K562 (cell line): ENCODE results near the gene TADA2A. TPM values are rescaled to one million over a fixed set of nuclear protein-coding genes. Genes with fewer than 3 reads are reported as not detected.
A peak's percentile ranks its signal among the peaks of the same experiment; 100 is the strongest.

Experiments
- CCNT2 ChIP-seq: IDR thresholded peaks from 2 replicates; pipeline ENCODE4 v1.6.1; 2011; ENCODE audit warnings: borderline replicate concordance, low read depth, mild to moderate bottlenecking, moderate library complexity, mixed read lengths, low read length; ENCODE audit not compliant: insufficient read length; ENCODE audit errors: extremely low read depth
- ELF2 ChIP-seq: fragments of 250-450 bp; sonication (Bioruptor Pico); IDR thresholded peaks from 2 replicates; pipeline ENCODE4 v1.5.0; 2021; ENCODE audit warnings: mild to moderate bottlenecking
- IFI16 ChIP-seq: fragments of 250-450 bp; sonication (Bioruptor Pico); IDR thresholded peaks from 2 replicates; pipeline ENCODE4 v2.1.2; 2022; ENCODE audit warnings: mild to moderate bottlenecking, inconsistent platforms
- KAT8 ChIP-seq: fragments of 450-650 bp; IDR thresholded peaks from 2 replicates; pipeline ENCODE4 v1.6.1; 2016; ENCODE audit warnings: low read depth, mild to moderate bottlenecking
- LARP7 ChIP-seq: fragments of 450-650 bp; IDR thresholded peaks from 2 replicates; pipeline ENCODE4 v1.6.1; 2016
- MAFF ChIP-seq: IDR thresholded peaks from 2 replicates; pipeline ENCODE4 v1.6.1; 2012; ENCODE audit warnings: low read length, improper control_type of control experiment
- NFYB ChIP-seq: IDR thresholded peaks from 2 replicates; pipeline ENCODE4 v1.6.1; 2011; ENCODE audit warnings: mild to moderate bottlenecking, moderate library complexity; ENCODE audit not compliant: insufficient read length; ENCODE audit errors: extremely low read depth
- POLR2AphosphoS5 ChIP-seq: IDR thresholded peaks from 2 replicates; pipeline ENCODE4 v1.6.1; 2011; ENCODE audit warnings: mild to moderate bottlenecking, low read depth, low read length, moderate library complexity; ENCODE audit not compliant: control insufficient read depth, insufficient read depth
- PREB ChIP-seq: sonication (generic); formaldehyde crosslinking; IDR thresholded peaks from 2 replicates; pipeline ENCODE4 v1.8.1; 2023; ENCODE audit warnings: mild to moderate bottlenecking, missing genetic modification reagents
- ZBTB2 ChIP-seq: fragments of 450-650 bp; IDR thresholded peaks from 2 replicates; pipeline ENCODE4 v1.6.1; 2016; ENCODE audit warnings: antibody characterized with exemption
- ZC3H8 ChIP-seq: fragments of 450-650 bp; IDR thresholded peaks from 2 replicates; pipeline ENCODE4 v1.6.1; 2017
- ZNF395 ChIP-seq: fragments of 200-800 bp; sonication (Bioruptor generic); IDR thresholded peaks from 2 replicates; pipeline ENCODE4 v1.6.1; 2017; ENCODE audit warnings: missing genetic modification characterization, missing compliant biosample characterization
- ZNF57 ChIP-seq: fragments of 450-650 bp; formaldehyde crosslinking; IDR thresholded peaks from 2 replicates; pipeline ENCODE4 v1.4.0; 2020; ENCODE audit warnings: mild to moderate bottlenecking, moderate library complexity
- ZNF589 ChIP-seq: fragments of 200-800 bp; sonication (Bioruptor generic); IDR thresholded peaks from 2 replicates; pipeline ENCODE4 v1.6.1; 2016; ENCODE audit warnings: low read depth, missing genetic modification characterization, missing compliant biosample characterization
- ZNF766 ChIP-seq: fragments of 200-800 bp; sonication (Bioruptor generic); conservative IDR thresholded peaks from 2 replicates; pipeline ENCODE4 v1.6.1; 2016; ENCODE audit warnings: missing genetic modification characterization, missing compliant biosample characterization
- polyA plus RNA-seq, 8 experiments: library from polyadenylated mRNA; depleted of rRNA in 4 of 8; stranded (reverse) in 5 of 8; unstranded in 3 of 8; fragments of >200 nt; fragmentation: Nextera tagmentation in 2 of 8; fragmentation: Illumina TruSeq in 1 of 8; extraction: Ambion mirVana in 2 of 8; extraction: Trizol in 1 of 8; gene quantifications; 2 replicates each; pipeline versions ENCODE4 v1.2.1 to v1.2.3, GENCODE V29; 2011 to 2014; ENCODE audit warnings: inconsistent platforms in 1 of 8, missing spikeins in 1 of 8
- total RNA-seq, 7 experiments: library from RNA; depleted of rRNA in 6 of 7; stranded (reverse); fragments of >200 nt in 6 of 7; fragmentation: Illumina TruSeq in 2 of 7; extraction: Trizol in 2 of 7; gene quantifications; 2 replicates each; pipeline versions ENCODE4 v1.2.1 to v1.2.3, GENCODE V29; 2011 to 2021; ENCODE audit warnings: low replicate concordance in 1 of 7
- TF ChIP-seq, protein P1 (sequence below): fragments of 450-650 bp; IDR thresholded peaks from 2 replicates; pipeline ENCODE4 v1.6.1; 2017; ENCODE audit warnings: antibody characterized with exemption
- TF ChIP-seq, protein P2 (sequence below): fragments of 250-450 bp; sonication (Bioruptor Pico); IDR thresholded peaks from 2 replicates; pipeline ENCODE4 v1.4.0; 2020; ENCODE audit warnings: mild to moderate bottlenecking, moderate library complexity

The TADA2A gene
- total and polyA plus RNA-seq, 9 of the 15 experiments (the other 6 are each of a cell fraction or from before 2014, with no cell fraction given): 13.8 to 37.7 (median 25.0) TPM

DNA sequence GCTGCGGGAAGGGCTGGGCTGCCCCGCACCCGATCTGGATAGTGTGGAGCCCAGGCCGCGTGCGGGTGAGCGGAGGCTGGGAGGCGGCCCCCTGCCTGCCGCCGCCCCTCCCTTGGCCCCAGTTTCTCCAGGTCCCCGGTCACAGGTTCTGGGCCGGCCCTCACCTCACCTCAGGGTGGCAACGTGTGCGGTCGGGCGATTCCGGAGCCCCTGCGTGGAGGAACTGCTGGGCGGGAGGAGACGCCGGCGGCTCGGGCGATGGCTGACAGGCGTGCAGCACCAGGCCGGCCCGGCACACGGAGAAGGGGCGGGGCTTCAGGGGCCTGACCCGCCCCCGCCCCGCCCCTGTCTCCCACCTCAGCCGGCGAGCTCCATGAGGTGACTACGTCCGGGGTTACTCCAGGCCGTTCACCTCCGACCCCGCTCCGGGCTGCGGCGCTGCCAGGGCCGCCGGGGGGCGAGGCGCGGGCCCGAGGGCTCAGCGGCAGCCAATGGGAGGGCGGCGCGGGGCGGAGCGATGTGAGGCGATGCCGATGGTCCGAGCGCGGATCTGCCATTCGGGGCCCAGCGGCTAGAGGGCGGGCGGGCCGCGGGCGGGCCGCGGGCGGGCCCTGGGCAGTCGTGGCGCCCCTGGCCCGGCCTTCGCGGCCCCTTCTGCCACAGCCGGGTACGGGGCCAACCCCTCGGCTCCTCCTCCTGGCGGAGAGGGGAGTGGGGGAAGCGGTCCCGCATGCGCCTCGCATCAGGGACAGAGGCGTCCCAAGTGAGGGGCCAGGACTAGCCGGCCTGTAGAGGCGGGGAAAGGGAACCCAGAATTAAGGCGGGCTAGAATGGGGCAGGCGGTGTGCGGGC is 47.6 kb upstream of the TADA2A start (continued):
- TF ChIP-seq, protein P1, sequence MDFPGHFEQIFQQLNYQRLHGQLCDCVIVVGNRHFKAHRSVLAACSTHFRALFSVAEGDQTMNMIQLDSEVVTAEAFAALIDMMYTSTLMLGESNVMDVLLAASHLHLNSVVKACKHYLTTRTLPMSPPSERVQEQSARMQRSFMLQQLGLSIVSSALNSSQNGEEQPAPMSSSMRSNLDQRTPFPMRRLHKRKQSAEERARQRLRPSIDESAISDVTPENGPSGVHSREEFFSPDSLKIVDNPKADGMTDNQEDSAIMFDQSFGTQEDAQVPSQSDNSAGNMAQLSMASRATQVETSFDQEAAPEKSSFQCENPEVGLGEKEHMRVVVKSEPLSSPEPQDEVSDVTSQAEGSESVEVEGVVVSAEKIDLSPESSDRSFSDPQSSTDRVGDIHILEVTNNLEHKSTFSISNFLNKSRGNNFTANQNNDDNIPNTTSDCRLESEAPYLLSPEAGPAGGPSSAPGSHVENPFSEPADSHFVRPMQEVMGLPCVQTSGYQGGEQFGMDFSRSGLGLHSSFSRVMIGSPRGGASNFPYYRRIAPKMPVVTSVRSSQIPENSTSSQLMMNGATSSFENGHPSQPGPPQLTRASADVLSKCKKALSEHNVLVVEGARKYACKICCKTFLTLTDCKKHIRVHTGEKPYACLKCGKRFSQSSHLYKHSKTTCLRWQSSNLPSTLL: no peak
- TF ChIP-seq PREB (CRISPR knock-in tag) (no peak), ZNF57 (CRISPR knock-in tag) (no peak), ZC3H8 (no peak), ZNF589 (CRISPR knock-in tag) (no peak), POLR2AphosphoS5 (peak; percentile 57; the same call in 1 of the 2 replicates), ZNF766 (CRISPR knock-in tag) (no peak), LARP7 (no peak), MAFF (no peak), ELF2 (no peak), ZNF395 (no peak), CCNT2 (peak; percentile 93), NFYB (peak; percentile 71), ZBTB2 (no peak), IFI16 (CRISPR knock-in tag) (no peak), KAT8 (no peak)
- TF ChIP-seq, protein P2, sequence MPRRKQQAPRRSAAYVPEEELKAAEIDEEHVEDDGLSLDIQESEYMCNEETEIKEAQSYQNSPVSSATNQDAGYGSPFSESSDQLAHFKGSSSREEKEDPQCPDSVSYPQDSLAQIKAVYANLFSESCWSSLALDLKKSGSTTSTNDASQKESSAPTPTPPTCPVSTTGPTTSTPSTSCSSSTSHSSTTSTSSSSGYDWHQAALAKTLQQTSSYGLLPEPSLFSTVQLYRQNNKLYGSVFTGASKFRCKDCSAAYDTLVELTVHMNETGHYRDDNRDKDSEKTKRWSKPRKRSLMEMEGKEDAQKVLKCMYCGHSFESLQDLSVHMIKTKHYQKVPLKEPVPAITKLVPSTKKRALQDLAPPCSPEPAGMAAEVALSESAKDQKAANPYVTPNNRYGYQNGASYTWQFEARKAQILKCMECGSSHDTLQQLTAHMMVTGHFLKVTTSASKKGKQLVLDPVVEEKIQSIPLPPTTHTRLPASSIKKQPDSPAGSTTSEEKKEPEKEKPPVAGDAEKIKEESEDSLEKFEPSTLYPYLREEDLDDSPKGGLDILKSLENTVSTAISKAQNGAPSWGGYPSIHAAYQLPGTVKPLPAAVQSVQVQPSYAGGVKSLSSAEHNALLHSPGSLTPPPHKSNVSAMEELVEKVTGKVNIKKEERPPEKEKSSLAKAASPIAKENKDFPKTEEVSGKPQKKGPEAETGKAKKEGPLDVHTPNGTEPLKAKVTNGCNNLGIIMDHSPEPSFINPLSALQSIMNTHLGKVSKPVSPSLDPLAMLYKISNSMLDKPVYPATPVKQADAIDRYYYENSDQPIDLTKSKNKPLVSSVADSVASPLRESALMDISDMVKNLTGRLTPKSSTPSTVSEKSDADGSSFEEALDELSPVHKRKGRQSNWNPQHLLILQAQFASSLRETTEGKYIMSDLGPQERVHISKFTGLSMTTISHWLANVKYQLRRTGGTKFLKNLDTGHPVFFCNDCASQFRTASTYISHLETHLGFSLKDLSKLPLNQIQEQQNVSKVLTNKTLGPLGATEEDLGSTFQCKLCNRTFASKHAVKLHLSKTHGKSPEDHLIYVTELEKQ: no peak
